ENCODE results near the gene ARHGEF17. TPM values are rescaled to one million over a fixed set of nuclear protein-coding genes. Genes with fewer than 3 reads are reported as not detected.
"Not testable (repeated sequence)": the region's sequence is repeated elsewhere in the genome, so short reads cannot be mapped to it uniquely, and the experiment has no call there.

The ARHGEF17 gene
- total RNA-seq, 1 donor from 2014 or later: 33.0 TPM

DNA sequence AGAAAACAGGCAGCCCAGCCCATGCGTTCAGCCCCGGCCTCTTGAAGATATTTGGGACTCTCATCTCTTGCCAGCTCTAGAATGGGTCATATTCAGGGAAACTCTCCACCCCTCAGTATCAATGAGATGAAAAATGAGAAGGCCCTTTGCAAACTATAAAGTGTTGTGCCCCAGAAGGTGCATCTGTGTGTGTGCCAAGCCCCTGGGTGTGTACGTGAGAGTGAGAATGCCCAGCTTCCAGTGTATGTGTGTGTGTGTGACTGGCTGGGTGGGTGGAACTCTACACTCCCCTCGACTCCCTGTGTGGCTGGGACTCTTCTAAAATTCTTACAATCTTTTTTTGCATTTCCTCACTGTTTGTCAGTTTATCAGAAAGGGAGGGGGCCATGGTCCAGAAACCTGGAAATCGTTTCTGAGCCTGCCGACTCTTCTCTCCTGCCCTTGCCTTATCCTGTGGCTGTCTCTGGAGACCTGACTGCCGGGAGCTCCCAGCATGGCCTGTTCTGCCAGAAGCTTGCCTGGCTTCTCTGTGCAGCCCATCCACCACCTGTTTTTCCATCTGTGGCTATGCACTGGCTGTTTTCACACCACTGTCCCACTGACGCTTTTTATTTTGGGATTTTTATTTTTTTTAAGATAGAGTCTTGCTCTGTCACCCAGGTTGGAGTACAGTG lies 34.7 kb upstream of the ARHGEF17 start:
- DNase-seq: peak; percentile 66

- DNase-seq: not testable (repeated sequence)
These were observed 33.9 kb upstream of the ARHGEF17 start for GRCh38 chr11:73274191-73274590.

DNA sequence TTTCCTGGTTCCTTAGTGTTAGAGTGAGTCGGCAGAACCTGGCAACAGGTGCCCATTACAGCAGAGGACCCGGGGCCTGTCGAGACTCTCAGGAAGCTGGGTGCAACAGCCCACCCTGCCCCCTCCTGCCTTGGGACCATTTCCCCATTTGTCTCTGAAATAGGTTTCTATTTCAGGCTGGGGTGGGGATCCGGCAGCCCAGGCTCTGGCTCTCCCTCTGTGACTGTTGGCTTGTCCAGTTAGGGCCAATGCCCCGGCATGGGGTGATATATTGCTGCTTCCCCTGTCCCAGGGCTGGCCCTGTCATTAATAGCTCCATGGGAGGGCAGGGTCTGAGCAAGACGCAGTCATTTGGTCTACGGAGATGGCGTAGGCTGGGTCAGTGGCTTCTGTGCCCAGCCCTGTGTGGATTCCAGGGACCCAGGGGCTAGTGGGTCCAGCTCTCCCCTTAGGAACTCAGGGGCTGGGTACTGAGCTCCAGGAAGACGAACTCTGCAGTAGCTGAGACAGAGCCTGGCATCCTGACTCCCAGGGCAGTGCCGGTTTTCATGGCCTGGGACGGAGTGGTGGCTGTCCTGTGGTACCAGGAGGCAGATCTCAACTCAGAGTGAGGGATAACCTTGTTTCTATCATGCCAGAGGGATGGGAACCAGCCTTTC lies 33.2 kb upstream of the ARHGEF17 start:
- no peak for DNase-seq

- no peak for DNase-seq
These were observed 32.7 kb upstream of the ARHGEF17 start for GRCh38 chr11:73275381-73275750.

DNA sequence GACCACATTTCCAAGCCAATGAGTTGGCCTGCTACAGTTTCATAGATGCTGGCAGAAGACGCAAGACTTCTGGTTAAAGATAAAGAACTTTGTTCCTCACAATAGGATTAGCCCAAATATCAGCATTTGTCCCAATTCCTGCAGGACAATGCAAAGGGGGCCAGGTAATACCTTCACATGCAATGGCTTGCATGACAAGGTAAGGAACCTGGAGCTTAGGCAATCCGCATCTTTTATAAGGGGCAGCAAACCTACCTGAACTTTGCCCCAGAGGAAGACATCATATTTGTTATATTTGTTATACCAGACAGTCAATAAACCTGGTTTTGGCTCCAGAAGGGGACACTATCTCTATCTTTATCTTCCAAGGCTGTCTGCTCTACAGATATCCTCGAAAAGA lies 30.6 kb upstream of the ARHGEF17 start:
- DNase-seq: no peak

DNA sequence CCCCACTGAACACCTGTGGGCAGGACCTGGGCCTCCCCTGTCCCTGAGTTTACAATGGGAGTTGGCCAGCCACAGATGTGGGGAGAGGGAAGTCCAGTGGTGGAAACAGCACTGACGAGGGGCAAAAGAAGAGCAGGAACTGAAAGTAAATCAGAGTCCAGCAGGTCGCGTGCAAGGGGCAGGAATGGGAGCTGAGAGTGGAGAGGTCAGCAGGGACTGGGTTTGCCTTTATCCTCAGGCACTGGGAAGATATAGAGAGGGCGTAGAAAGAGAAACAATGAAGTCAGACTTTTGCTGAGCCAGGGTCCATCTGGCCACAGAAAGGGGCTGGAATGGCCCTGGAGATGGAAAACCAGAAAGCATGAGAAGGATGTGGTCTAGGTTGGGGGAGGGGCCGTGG lies 27.4 kb upstream of the ARHGEF17 start:
- DNase-seq: no peak

GRCh38 chr11:73281201-73281741 lies 26.8 kb upstream of the ARHGEF17 start:
- no peak for DNase-seq

DNA sequence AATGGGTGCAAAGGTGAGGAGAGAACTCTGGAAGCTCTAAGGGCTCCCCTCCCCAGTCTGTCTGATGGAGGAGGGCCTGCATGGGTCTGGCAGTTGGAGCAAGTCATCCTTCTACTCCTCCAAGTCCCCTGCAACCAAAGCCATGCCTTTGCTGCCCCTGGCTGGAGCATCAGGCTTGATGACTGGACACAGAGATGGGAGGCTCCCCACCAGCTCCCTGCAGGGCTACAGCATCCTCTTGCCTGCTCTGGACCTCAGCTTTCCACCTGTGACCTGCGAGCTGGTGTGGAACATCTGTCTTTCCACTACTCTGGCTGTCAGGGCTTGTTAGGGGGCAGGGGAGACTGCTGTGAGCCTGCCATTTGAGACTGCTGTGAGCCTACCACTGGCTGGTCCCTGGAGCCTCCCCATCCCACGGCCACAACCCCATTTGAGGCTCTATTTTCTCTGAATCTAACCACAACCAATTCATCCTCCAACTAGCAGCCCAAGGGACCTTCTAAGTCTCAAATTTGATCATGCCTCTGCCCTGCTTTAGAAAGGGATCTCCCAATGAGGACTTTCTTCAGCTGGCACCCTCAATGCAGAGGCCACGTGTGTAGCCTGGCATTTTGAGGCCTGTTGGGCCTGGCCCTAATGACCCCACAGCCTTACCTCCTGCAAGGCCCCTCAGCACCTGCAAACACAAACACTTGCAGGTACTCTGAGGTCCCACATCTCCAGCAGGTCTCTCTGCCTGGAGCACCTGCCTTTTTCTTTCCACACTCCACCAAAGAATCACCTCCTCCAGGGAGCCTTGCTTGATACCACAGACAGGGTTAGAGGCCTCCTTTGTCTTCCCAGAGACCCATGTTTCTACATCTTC lies 26.0 kb upstream of the ARHGEF17 start:
- no peak for DNase-seq

DNA sequence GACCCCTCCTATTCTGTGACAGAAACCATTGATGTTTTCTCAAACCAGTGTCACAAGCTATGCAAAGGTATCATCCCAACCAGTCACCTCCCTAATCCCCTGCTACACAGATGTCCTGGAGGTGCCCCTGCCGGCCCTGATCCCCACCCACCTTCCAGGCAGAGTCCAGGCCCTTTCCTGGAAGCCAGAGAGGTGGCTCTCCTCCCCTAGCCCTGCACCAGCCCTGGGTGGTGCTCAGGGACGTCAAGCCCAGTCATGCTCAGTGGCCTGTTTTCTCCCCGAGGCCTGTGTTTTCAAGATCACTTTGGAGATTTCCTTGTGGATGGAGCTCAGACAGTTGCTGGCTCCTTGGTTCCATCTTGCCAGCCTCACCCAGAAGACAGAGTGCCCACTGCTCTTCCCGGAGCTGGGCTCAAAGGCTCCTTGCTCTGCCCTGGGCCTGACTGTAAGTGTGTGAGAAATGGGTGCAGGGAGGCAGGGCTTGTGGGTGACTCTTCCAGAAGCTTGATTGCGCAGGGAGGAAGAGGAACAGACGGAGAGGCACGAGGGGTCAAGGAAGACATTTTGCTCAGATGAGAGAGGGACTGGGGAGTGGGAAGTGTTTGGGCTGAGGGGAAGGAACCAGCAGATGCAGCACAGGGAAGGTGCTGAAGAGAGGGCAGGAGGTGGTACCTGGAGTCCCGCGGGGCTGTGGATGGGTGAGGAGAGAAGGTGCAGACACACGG lies 24.6 kb upstream of the ARHGEF17 start:
- no peak for DNase-seq

DNA sequence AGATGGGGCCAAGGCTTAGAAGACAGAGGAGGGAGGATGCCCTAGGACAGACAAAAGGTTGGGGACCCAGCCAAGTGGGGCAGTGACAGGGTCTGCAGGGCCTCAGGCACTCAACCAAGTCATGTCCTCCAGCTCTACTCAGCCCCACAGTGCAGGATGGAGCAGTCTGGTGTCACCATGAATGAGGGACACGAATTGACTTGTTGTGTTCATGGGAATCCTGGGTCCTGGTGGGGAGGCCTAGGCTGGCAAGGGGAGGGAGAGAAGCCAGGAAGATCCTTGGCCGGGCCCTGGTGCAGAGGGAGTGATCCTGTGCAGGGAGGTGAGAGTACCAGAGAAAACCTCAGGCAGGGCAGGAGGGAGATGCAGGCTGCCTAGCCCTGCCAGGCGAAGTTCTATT lies 24.0 kb upstream of the ARHGEF17 start:
- DNase-seq: no peak

DNA sequence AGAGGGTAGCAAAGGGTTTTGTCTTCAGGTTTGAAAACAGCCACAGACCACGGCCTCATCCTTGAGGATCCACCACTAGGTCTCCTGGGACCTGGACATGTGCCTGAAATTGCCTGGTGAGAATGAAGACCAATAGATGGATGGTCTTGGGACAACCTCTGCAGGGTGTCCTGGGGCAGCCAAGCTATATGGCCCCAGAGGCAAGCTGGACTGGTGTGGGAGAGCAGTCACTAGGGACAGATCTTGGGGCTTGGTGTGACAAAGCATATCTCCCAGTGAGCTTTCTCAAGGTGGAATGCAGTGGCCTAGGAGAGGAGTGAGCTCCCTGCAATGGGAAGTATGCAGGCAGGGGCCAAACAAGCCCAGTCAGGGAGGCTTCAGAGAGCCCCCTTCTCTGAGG lies 22.4 kb upstream of the ARHGEF17 start:
- DNase-seq: no peak

- DNase-seq: no peak
These were observed 21.8 kb upstream of the ARHGEF17 start for GRCh38 chr11:73286240-73286810.

DNA sequence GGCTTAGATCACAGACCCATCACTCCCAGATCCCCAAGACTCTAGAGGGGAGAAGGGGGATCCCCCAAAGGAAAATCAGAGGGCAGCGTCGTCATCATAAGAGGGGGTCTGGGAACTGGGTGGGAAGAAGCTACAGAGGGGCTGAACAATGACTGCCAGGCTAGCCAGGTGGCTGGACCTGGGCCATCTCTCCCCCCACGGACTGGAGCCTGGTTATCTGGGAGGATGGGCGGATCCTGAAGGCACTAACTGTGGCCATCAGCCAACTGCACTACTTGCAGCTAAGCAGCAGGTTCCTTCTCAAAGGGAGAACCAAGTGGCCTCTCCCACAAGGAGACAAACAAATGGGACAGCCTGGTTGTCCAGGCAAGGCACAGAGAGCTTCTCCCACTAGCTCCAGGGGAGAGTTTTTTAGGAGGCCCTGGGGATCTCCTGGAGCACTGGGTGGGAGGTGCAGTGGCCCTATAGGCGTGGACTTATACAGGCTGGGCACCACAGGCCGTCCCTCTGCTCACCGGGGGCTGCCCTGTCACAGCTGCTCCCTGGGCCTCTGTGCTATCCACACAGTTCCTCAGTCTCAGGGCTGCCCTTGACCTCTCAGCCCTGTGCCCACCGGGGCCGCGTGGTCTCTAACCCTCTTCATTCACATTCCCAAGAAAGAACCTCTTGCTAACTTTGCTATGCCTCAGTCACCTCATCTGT lies 20.5 kb upstream of the ARHGEF17 start:
- DNase-seq: no peak

GRCh38 chr11:73288192-73288872 lies 19.7 kb upstream of the ARHGEF17 start:
- no peak for DNase-seq

DNA sequence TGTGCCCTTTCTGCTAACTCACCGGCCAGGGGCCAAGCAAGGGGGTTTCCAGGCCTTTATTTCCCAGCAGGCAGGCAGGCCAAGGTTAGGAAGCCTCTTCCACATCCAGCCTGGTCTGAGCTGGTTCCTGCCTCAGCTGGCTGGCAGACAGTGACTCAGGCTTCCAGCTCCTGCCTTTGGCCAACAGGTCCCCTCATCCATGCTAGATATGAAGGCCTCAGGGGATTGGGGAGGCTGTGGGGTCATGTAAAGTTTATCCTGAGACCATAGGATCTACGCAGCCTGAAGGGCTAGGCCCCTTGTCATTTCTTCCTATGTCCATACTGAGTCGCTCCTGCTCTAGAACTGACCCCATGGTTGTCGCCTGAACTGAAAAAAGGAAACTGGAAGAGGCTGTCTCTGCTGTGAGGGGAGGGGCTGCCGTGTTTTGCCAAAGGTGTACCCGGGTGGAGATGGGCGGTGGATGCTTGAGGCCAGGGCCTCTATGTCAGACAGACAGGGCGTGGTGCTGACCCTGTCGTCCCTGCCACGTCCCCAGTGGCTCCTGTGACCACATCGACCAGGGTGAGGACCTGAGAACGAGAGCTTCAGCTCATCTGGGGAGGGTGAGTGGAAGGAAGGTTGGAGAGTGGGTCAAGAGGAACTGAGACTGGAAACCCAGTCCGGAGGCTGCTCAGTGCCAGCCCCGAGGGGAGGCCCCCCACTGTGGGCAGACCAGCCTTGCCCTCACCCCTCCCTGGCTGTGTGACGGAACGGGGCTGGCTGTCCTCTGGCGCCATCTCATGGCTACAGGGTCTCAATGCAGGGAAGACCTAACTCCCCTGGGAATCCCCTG lies 19.0 kb upstream of the ARHGEF17 start:
- peak; percentile 86 for DNase-seq

DNA sequence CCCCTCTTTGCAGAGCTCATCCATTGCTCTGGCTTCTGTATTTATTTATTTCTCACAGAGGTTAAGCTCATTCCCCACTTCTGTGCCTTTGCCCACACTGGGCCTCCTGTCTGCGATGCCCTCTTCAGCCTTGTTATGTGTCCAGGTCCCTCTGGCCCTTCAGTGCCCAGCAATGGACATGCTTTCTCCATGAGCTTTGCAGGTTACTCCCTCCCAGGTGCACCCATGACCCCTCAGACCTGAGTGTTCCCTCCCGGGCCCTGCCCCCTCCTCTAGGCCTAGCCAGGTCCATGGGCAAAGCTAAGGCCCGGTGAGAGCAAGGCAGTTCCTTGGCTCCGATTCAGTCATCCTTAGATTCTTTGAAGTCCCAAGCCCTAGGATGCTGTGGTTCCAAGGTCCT lies 17.5 kb upstream of the ARHGEF17 start:
- no peak for DNase-seq

- no peak for DNase-seq
These were observed 16.9 kb upstream of the ARHGEF17 start for GRCh38 chr11:73291196-73291595.

GRCh38 chr11:73291781-73292524 lies 16.1 kb upstream of the ARHGEF17 start:
- no peak for DNase-seq

DNA sequence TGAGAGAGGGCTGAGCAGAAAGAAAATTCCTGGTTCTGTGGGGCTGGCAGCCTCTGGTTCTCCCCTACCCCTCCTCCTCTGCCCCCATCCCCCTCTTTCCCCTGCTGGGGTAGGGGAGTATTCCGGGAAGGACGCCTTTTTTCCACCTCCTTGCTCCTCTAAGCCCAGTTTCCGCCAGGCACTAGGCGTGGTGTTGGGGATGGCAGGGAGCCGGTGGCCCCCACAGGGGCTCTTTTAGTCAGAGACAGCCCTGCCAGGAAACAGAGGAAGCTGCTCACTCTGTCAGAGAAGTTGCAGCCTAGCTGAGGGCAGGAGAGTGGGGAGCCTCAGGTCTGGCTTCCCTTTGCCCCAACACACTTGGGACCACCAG lies 15.6 kb upstream of the ARHGEF17 start:
- DNase-seq: peak; percentile 37
